Skeletal muscle satellite cell (primary cell): ENCODE measurements around the gene ITPR1.

Source experiments
- H3K27me3 ChIP-seq: 2 replicates; pipeline ENCODE4 v1.7.0; 2013; ENCODE audit warnings: low read length; ENCODE audit not compliant: control insufficient read depth, insufficient read depth
- H3K36me3 ChIP-seq: 2 replicates; pipeline ENCODE4 v1.7.0; 2013; ENCODE audit warnings: mild to moderate bottlenecking, control low read depth, low read length; ENCODE audit not compliant: insufficient read depth
- H3K4me1 ChIP-seq: 2 replicates; pipeline ENCODE4 v1.7.0; 2013; ENCODE audit warnings: low read length; ENCODE audit not compliant: control insufficient read depth, insufficient read depth
- H3K4me2 ChIP-seq: 2 replicates; pipeline ENCODE4 v1.7.0; 2013; ENCODE audit warnings: mild to moderate bottlenecking, low read length
- H3K4me3 ChIP-seq: 2 replicates; pipeline ENCODE4 v1.7.0; 2013; ENCODE audit warnings: low read length
- H3K9ac ChIP-seq: 2 replicates; pipeline ENCODE4 v1.7.0; 2013; ENCODE audit warnings: mild to moderate bottlenecking, low read depth, low read length, moderate library complexity
- H3K9me3 ChIP-seq: replicated peaks from 2 replicates; pipeline ENCODE4 v1.7.0; 2013; ENCODE audit warnings: mild to moderate bottlenecking, control low read depth, low read length

ITPR1 gene

GRCh38 chr3:4855676-4856075 is 362.5 kb downstream of the ITPR1 start:
- H3K4me2 ChIP-seq: no peak overlapping the region
- H3K9me3 ChIP-seq: no peaks in the 10 kb centered on the region
- H3K4me1 ChIP-seq: peaks cover 6% of the 10 kb centered on the region
- no peaks in the 10 kb centered on the region for H3K27me3 ChIP-seq
- no peak overlapping the region for H3K9ac ChIP-seq
- H3K4me3 ChIP-seq: no peak overlapping the region
- no peaks in the 10 kb centered on the region for H3K36me3 ChIP-seq

- no peak overlapping the region for H3K4me2 ChIP-seq
- H3K4me3 ChIP-seq: no peak overlapping the region
- H3K4me1 ChIP-seq: peaks cover 6% of the 10 kb centered on the region
- no peak overlapping the region for H3K9ac ChIP-seq
- no peaks in the 10 kb centered on the region for H3K9me3 ChIP-seq
- H3K36me3 ChIP-seq: no peaks in the 10 kb centered on the region
- no peaks in the 10 kb centered on the region for H3K27me3 ChIP-seq
Observed at GRCh38 chr3:4856136-4856535, 363.0 kb downstream of the ITPR1 start.

DNA sequence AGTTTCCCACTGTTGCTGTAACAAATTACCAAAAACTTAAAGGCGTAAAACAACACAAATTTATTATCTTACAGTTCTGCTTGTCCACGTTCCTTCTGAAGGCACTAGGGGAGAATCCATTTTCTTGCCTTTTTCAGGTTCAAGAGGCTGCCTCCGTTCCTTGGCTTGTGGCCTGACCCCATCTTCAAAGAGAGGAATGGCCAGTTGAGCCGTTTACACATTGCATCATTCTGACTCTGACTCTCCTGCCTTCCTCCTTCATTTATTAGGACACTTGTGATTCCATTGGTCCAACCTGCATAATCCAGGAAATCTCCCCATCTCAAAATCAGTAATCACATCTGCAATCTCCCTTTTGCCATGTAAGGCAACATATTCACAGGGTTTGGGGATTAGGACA is 363.4 kb downstream of the ITPR1 start:
- Histone ChIP-seq H3K36me3 (no peaks in the 10 kb centered on the region), H3K9ac (no peak overlapping the region), H3K27me3 (no peaks in the 10 kb centered on the region), H3K4me2 (no peak overlapping the region), H3K9me3 (no peaks in the 10 kb centered on the region), H3K4me3 (no peak overlapping the region), H3K4me1 (peaks cover 6% of the 10 kb centered on the region)

- Histone ChIP-seq H3K4me2 (no peak overlapping the region), H3K4me1 (peaks cover 6% of the 10 kb centered on the region), H3K4me3 (no peak overlapping the region), H3K9ac (no peak overlapping the region), H3K36me3 (no peaks in the 10 kb centered on the region), H3K9me3 (no peaks in the 10 kb centered on the region), H3K27me3 (no peaks in the 10 kb centered on the region)
Observed at GRCh38 chr3:4856986-4857385, 363.8 kb downstream of the ITPR1 start.

DNA sequence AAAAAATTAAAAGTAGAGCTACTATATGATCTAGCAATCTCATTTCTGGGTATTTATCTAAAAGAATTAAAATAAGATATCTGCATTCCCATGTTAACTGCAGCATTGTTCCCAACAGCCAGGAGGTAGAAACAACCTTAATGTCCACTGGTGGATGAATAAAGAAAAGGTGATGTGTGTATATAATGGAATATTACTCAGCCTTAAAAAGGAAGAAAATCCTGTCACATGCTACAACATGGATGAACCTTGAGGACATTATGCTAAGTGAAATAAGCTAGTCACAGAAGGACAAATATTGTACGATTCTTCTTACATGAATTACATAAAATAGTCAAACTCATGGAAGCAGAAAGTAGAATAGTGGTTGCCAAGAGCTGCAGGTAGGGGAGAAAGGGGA is 366.6 kb downstream of the ITPR1 start:
- no peaks in the 10 kb centered on the region for H3K27me3 ChIP-seq
- no peak overlapping the region for H3K4me3 ChIP-seq

DNA sequence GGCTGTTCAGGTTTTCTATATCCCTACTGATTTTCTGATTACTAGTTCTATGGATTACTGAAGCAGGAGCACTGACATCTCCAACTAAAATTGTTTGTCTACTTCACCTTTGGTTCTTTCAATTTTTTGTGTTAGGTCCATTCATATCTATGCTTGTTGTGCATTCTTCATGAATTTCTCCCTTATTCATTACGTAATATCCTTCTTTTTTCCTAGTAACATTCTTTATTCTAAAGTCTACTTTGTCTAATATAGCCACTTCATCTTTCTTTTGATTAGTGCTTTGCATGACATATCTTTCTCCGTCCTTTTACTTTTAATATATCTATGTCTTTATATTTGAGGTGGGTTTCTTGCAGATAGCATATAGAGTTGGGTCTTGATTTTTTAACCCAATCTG is 369.8 kb downstream of the ITPR1 start:
- H3K4me3 ChIP-seq: no peak overlapping the region
- H3K4me2 ChIP-seq: no peak overlapping the region
- peaks cover 15% of the 10 kb centered on the region for H3K4me1 ChIP-seq
- no peaks in the 10 kb centered on the region for H3K9me3 ChIP-seq
- no peak overlapping the region for H3K9ac ChIP-seq
- no peaks in the 10 kb centered on the region for H3K27me3 ChIP-seq
- H3K36me3 ChIP-seq: no peaks in the 10 kb centered on the region

More for the DNA sequence above, 366.6 kb downstream of the ITPR1 start:
- no peak overlapping the region for H3K4me2 ChIP-seq
- no peaks in the 10 kb centered on the region for H3K36me3 ChIP-seq
- H3K9ac ChIP-seq: no peak overlapping the region
- H3K4me1 ChIP-seq: no peaks in the 10 kb centered on the region
- H3K9me3 ChIP-seq: no peaks in the 10 kb centered on the region

- no peaks in the 10 kb centered on the region for H3K9me3 ChIP-seq
- H3K27me3 ChIP-seq: no peaks in the 10 kb centered on the region
- H3K36me3 ChIP-seq: no peaks in the 10 kb centered on the region
- peaks cover 23% of the 10 kb centered on the region for H3K4me1 ChIP-seq
- H3K9ac ChIP-seq: no peak overlapping the region
- no peak overlapping the region for H3K4me3 ChIP-seq
- H3K4me2 ChIP-seq: no peak overlapping the region
Observed at GRCh38 chr3:4864503-4864902, 371.4 kb downstream of the ITPR1 start.

GRCh38 chr3:4865714-4866113 is 372.6 kb downstream of the ITPR1 start:
- no peak overlapping the region for H3K4me2 ChIP-seq
- no peak overlapping the region for H3K4me3 ChIP-seq
- no peaks in the 10 kb centered on the region for H3K36me3 ChIP-seq
- H3K27me3 ChIP-seq: no peaks in the 10 kb centered on the region
- H3K9me3 ChIP-seq: no peaks in the 10 kb centered on the region
- peaks cover 23% of the 10 kb centered on the region for H3K4me1 ChIP-seq
- H3K9ac ChIP-seq: no peak overlapping the region

- Histone ChIP-seq H3K4me2 (peak overlapping the region; percentile 86), H3K9me3 (no peaks in the 10 kb centered on the region), H3K4me3 (peak overlapping the region; percentile 71), H3K36me3 (no peaks in the 10 kb centered on the region), H3K4me1 (peaks cover 23% of the 10 kb centered on the region), H3K9ac (peak overlapping the region; percentile 87), H3K27me3 (no peaks in the 10 kb centered on the region)
Observed at GRCh38 chr3:4866866-4867265, 373.7 kb downstream of the ITPR1 start.

- no peaks in the 10 kb centered on the region for H3K36me3 ChIP-seq
- no peaks in the 10 kb centered on the region for H3K4me1 ChIP-seq
- H3K27me3 ChIP-seq: no peaks in the 10 kb centered on the region
- no peaks in the 10 kb centered on the region for H3K9me3 ChIP-seq
- H3K9ac ChIP-seq: no peak overlapping the region
- H3K4me3 ChIP-seq: no peak overlapping the region
- no peak overlapping the region for H3K4me2 ChIP-seq
Observed at GRCh38 chr3:4877173-4877787, 384.1 kb downstream of the ITPR1 start.

DNA sequence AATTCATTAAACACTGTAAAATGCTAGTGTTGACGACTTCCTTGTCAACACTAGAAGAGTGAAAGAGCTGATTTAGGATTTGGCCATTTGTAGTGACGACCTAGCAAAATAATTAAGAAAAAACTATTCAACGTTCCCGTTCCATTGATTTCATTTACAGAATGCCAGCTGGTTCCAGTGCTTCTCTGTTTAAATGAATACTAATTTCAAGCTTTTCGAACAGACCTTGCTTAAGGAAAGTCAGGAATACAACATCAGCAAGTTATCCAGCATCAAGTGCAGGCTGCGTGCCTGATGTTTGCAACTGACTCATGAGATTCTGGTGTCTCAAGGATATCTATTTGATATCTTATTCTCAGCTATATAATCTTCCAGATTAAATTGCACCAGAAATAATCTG is 387.7 kb downstream of the ITPR1 start:
- no peak overlapping the region for H3K4me2 ChIP-seq
- no peaks in the 10 kb centered on the region for H3K9me3 ChIP-seq
- no peak overlapping the region for H3K4me3 ChIP-seq
- peaks cover 8% of the 10 kb centered on the region for H3K4me1 ChIP-seq
- no peaks in the 10 kb centered on the region for H3K27me3 ChIP-seq
- no peaks in the 10 kb centered on the region for H3K36me3 ChIP-seq
- no peak overlapping the region for H3K9ac ChIP-seq

GRCh38 chr3:4882548-4882947 is 389.4 kb downstream of the ITPR1 start:
- Histone ChIP-seq H3K9ac (no peak overlapping the region), H3K4me2 (no peak overlapping the region), H3K4me3 (no peak overlapping the region), H3K27me3 (no peaks in the 10 kb centered on the region), H3K9me3 (no peaks in the 10 kb centered on the region), H3K4me1 (peaks cover 9% of the 10 kb centered on the region), H3K36me3 (no peaks in the 10 kb centered on the region)
